ENCODE measurements around the gene PXDN.

DNA sequence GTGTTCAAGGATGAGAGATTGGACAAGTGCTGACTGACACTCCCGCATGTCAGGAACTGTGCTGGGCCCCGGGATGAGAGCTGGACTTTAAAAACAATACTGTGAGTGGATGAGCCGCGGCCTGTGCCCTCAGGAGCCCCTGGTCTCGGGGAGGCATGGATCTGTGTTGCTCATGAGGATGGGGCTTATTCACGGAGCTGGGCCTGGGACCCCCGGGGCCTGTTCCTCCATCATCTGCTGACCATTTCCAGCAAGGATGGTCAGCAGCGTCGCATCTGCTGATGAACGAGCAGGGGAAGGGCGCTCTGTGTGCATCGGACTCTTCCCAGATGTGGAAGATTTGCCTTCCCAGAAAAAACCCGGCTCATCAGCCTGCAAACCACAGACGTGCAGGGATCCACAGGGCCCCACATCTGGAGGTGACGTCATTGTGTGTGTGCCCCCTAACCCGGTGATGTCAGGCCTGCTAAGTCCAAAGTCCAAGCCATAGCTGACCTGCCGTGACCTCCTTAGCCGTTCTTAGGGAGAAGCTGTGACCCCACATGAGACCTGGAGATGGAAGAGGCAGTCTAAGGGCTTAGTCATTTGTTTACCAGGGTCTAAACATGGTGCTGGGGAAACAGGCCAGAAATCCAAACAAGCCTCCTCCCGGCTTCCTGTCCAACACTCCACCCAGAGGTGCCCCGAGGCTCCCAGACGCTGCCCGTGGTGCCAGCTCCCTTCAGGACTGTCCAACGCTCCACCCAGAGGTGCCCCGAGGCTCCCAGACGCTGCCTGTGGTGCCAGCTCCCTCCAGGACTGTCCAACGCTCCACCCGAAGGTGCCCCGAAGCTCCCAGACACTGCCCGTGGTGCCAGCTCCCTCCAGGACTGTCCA lies 143.9 kb downstream of the PXDN start:
- no peak for TF ChIP-seq GATA2 (IDR thresholded peaks at IDR 0.05; ENCODE audit: low read depth, low read length)
- TF ChIP-seq GATA3 (IDR thresholded peaks at IDR 0.05; ENCODE audit: low read depth, low read length), result no peak
